ENCODE results near the gene OR52J3. TPM values are rescaled to one million over a fixed set of nuclear protein-coding genes. Genes with fewer than 3 reads are reported as not detected.

OR52J3 gene
- polyA plus RNA-seq, 1 of the 3 experiments (the other 2 are of a cell fraction): not detected

GRCh38 chr11:5069272-5069671, 22.9 kb downstream of the OR52J3 start, which contains the start of gene OR52E1:
TSS of gene OR52E1 (plus strand) at chr11:5069572.
- no peak within 1 kb of the TSS for H3K9ac ChIP-seq
- TF ChIP-seq ZBTB33 (IDR thresholded peaks at IDR 0.05; ENCODE audit: borderline replicate concordance, low read depth) (no peak), TCF12 (IDR thresholded peaks at IDR 0.05) (no peak), RCOR1 (IDR thresholded peaks at IDR 0.05; ENCODE audit: low read length) (no peak), JUND (IDR thresholded peaks at IDR 0.05) (no peak), POLR2AphosphoS5 (IDR thresholded peaks at IDR 0.05; ENCODE audit: low read depth, low read length) (no peak), MAX (IDR thresholded peaks at IDR 0.05; ENCODE audit: low read depth) (no peak), FOXM1 (IDR thresholded peaks at IDR 0.05; ENCODE audit: low read depth) (no peak), TAF1 (IDR thresholded peaks at IDR 0.05; ENCODE audit: borderline replicate concordance, low read depth, low read length) (no peak), ELF1 (IDR thresholded peaks at IDR 0.05) (no peak), RFX5 (IDR thresholded peaks at IDR 0.05; ENCODE audit: low read length) (no peak), TEAD4 (IDR thresholded peaks at IDR 0.05; ENCODE audit: borderline replicate concordance, insufficient read depth) (no peak)
- H3K4me3 ChIP-seq (ENCODE audit: low read depth in 2 of 2, low read length in 1 of 2): no peak within 1 kb of the TSS
- H3F3A ChIP-seq (replicated peaks; ENCODE audit: insufficient read depth): no peaks in the 10 kb centered on the region
- no peaks in the 10 kb centered on the region for H3K9me2 ChIP-seq
- no peak within 1 kb of the TSS for H2AFZ ChIP-seq (ENCODE audit: low read depth)
- no peaks in the 10 kb centered on the region for H3K79me2 ChIP-seq (ENCODE audit: insufficient read depth)
- H4K20me1 ChIP-seq (ENCODE audit: insufficient read depth): no peaks in the 10 kb centered on the region
- H3K4me2 ChIP-seq: no peak within 1 kb of the TSS
- H3K9me3 ChIP-seq: no peaks in the 10 kb centered on the region
- no peak for DNase-seq
- WGBS (ENCODE audit: low lambda C conversion rate): 2% methylated on average over 3 of the region's 3 CpGs
- CTCF ChIA-PET: no interaction called here
- no peak within 1 kb of the TSS for H3K27ac ChIP-seq (ENCODE audit: low read depth in 2 of 2, low read length in 1 of 2)
- H3K36me3 ChIP-seq (replicated peaks in 1 of 2; ENCODE audit: control insufficient read depth in 1 of 2, insufficient read depth in 2 of 2, low read length in 1 of 2): no peaks in the 10 kb centered on the region
- H3K27me3 ChIP-seq (ENCODE audit: insufficient read depth): no peaks in the 10 kb centered on the region
- POLR2A ChIA-PET: no interaction called here
- H3K4me1 ChIP-seq (ENCODE audit: control insufficient read depth in 1 of 2, insufficient read depth in 2 of 2, low read depth in 1 of 2, low read length in 1 of 2): no peaks in the 10 kb centered on the region

- Histone ChIP-seq H3K79me2 (ENCODE audit: insufficient read depth) (no peaks in the 10 kb centered on the region), H4K20me1 (ENCODE audit: insufficient read depth) (no peaks in the 10 kb centered on the region), H3K4me1 (ENCODE audit: control insufficient read depth in 1 of 2, insufficient read depth in 2 of 2, low read depth in 1 of 2, low read length in 1 of 2) (no peaks in the 10 kb centered on the region), H3K9me2 (no peaks in the 10 kb centered on the region), H3F3A (replicated peaks; ENCODE audit: insufficient read depth) (no peaks in the 10 kb centered on the region), H3K9ac (no peak overlapping the region; the same call in 1 of the 2 replicates), H3K4me2 (no peak overlapping the region), H3K4me3 (ENCODE audit: low read depth in 2 of 2, low read length in 1 of 2) (no peak overlapping the region), H3K9me3 (no peaks in the 10 kb centered on the region), H2AFZ (ENCODE audit: low read depth) (no peak overlapping the region), H3K27ac (ENCODE audit: low read depth in 2 of 2, low read length in 1 of 2) (no peak overlapping the region), H3K36me3 (replicated peaks in 1 of 2; ENCODE audit: control insufficient read depth in 1 of 2, insufficient read depth in 2 of 2, low read length in 1 of 2) (no peaks in the 10 kb centered on the region), H3K27me3 (ENCODE audit: insufficient read depth) (no peaks in the 10 kb centered on the region)
- DNase-seq: no peak
- ChIA-PET POLR2A (no interaction called here), CTCF (no interaction called here)
- TF ChIP-seq EP300 (IDR thresholded peaks at IDR 0.05; ENCODE audit: borderline replicate concordance in 1 of 2, low read depth in 1 of 2, low read length in 1 of 2): no peak
- TF ChIP-seq RCOR1 (IDR thresholded peaks at IDR 0.05; ENCODE audit: low read length): no peak
- TF ChIP-seq MAX (IDR thresholded peaks at IDR 0.05; ENCODE audit: low read depth): no peak
- no peak for TF ChIP-seq RAD21 (IDR thresholded peaks at IDR 0.05; ENCODE audit: low read length)
- TF ChIP-seq TEAD4 (IDR thresholded peaks at IDR 0.05; ENCODE audit: borderline replicate concordance, insufficient read depth): no peak
- 2% methylated on average over 3 of the region's 3 CpGs for WGBS (ENCODE audit: low lambda C conversion rate)
Observed at GRCh38 chr11:5071799-5072198, 25.5 kb downstream of the OR52J3 start.

Data from SK-N-SH (cell line).